ENCODE results near the gene PLEKHA5.
A peak's percentile ranks its signal among the peaks of the same experiment; 100 is the strongest.

The PLEKHA5 gene

GRCh38 chr12:19244312-19244711 is 114.8 kb downstream of the PLEKHA5 start:
- H3K27ac ChIP-seq (ENCODE audit: low read depth, low read length): no peak overlapping the region
- no peak overlapping the region for H3K9ac ChIP-seq (ENCODE audit: low read length)
- no peaks in the 10 kb centered on the region for H3K36me3 ChIP-seq (ENCODE audit: control insufficient read depth, insufficient read depth, low read length)
- 0 out of 2 replicates have a peak, but pooled peaks cover 6% of the 10 kb centered on the region for H3K4me1 ChIP-seq (ENCODE audit: control insufficient read depth, insufficient read depth, low read length)
- no peaks in the 10 kb centered on the region for H3K27me3 ChIP-seq (ENCODE audit: control insufficient read depth, insufficient read depth, low read length)
- H3K9me3 ChIP-seq (ENCODE audit: control insufficient read depth, insufficient read depth, low read depth, low read length): no peaks in the 10 kb centered on the region
- no peak overlapping the region for H3K4me3 ChIP-seq (ENCODE audit: low read depth, low read length)

GRCh38 chr12:19245106-19245505 is 115.6 kb downstream of the PLEKHA5 start:
- Histone ChIP-seq H3K9me3 (ENCODE audit: control insufficient read depth, insufficient read depth, low read depth, low read length) (no peaks in the 10 kb centered on the region), H3K4me3 (ENCODE audit: low read depth, low read length) (no peak overlapping the region), H3K36me3 (ENCODE audit: control insufficient read depth, insufficient read depth, low read length) (no peaks in the 10 kb centered on the region), H3K9ac (ENCODE audit: low read length) (no peak overlapping the region), H3K27ac (ENCODE audit: low read depth, low read length) (no peak overlapping the region), H3K4me1 (ENCODE audit: control insufficient read depth, insufficient read depth, low read length) (0 out of 2 replicates have a peak, but pooled peaks cover 6% of the 10 kb centered on the region), H3K27me3 (ENCODE audit: control insufficient read depth, insufficient read depth, low read length) (no peaks in the 10 kb centered on the region)

- Histone ChIP-seq H3K27ac (ENCODE audit: low read depth, low read length) (no peak overlapping the region), H3K9ac (ENCODE audit: low read length) (no peak overlapping the region), H3K4me1 (ENCODE audit: control insufficient read depth, insufficient read depth, low read length) (0 out of 2 replicates have a peak, but pooled peaks cover 6% of the 10 kb centered on the region), H3K9me3 (ENCODE audit: control insufficient read depth, insufficient read depth, low read depth, low read length) (no peaks in the 10 kb centered on the region), H3K4me3 (ENCODE audit: low read depth, low read length) (no peak overlapping the region), H3K27me3 (ENCODE audit: control insufficient read depth, insufficient read depth, low read length) (no peaks in the 10 kb centered on the region), H3K36me3 (ENCODE audit: control insufficient read depth, insufficient read depth, low read length) (no peaks in the 10 kb centered on the region)
Observed at GRCh38 chr12:19245666-19246065, 116.1 kb downstream of the PLEKHA5 start.

- no peak overlapping the region for H3K9ac ChIP-seq (ENCODE audit: low read length)
Observed at GRCh38 chr12:19246933-19247332, 117.4 kb downstream of the PLEKHA5 start.

GRCh38 chr12:19248929-19249602 is 119.5 kb downstream of the PLEKHA5 start:
- Histone ChIP-seq H3K4me3 (ENCODE audit: low read depth, low read length) (no peak overlapping the region), H3K9me3 (ENCODE audit: control insufficient read depth, insufficient read depth, low read depth, low read length) (no peaks in the 10 kb centered on the region), H3K4me1 (ENCODE audit: control insufficient read depth, insufficient read depth, low read length) (no peaks in the 10 kb centered on the region), H3K9ac (ENCODE audit: low read length) (no peak overlapping the region), H3K36me3 (ENCODE audit: control insufficient read depth, insufficient read depth, low read length) (no peaks in the 10 kb centered on the region), H3K27me3 (ENCODE audit: control insufficient read depth, insufficient read depth, low read length) (no peaks in the 10 kb centered on the region), H3K27ac (ENCODE audit: low read depth, low read length) (no peak overlapping the region)

More at GRCh38 chr12:19246933-19247332, 117.4 kb downstream of the PLEKHA5 start:
- H3K27me3 ChIP-seq (ENCODE audit: control insufficient read depth, insufficient read depth, low read length): no peaks in the 10 kb centered on the region
- 0 out of 2 replicates have a peak, but pooled peaks cover 6% of the 10 kb centered on the region for H3K4me1 ChIP-seq (ENCODE audit: control insufficient read depth, insufficient read depth, low read length)
- no peak overlapping the region for H3K27ac ChIP-seq (ENCODE audit: low read depth, low read length)
- no peaks in the 10 kb centered on the region for H3K36me3 ChIP-seq (ENCODE audit: control insufficient read depth, insufficient read depth, low read length)
- no peaks in the 10 kb centered on the region for H3K9me3 ChIP-seq (ENCODE audit: control insufficient read depth, insufficient read depth, low read depth, low read length)
- H3K4me3 ChIP-seq (ENCODE audit: low read depth, low read length): no peak overlapping the region

- Histone ChIP-seq H3K4me3 (ENCODE audit: low read depth, low read length) (no peak overlapping the region), H3K9me3 (ENCODE audit: control insufficient read depth, insufficient read depth, low read depth, low read length) (no peaks in the 10 kb centered on the region), H3K27me3 (ENCODE audit: control insufficient read depth, insufficient read depth, low read length) (no peaks in the 10 kb centered on the region), H3K27ac (ENCODE audit: low read depth, low read length) (no peak overlapping the region), H3K36me3 (ENCODE audit: control insufficient read depth, insufficient read depth, low read length) (peaks cover 7% of the 10 kb centered on the region; the same call in 1 of the 2 replicates), H3K9ac (ENCODE audit: low read length) (no peak overlapping the region), H3K4me1 (ENCODE audit: control insufficient read depth, insufficient read depth, low read length) (no peaks in the 10 kb centered on the region)
Observed at GRCh38 chr12:19251481-19252132, 122.1 kb downstream of the PLEKHA5 start.

- Histone ChIP-seq H3K27me3 (ENCODE audit: control insufficient read depth, insufficient read depth, low read length) (no peaks in the 10 kb centered on the region), H3K9ac (ENCODE audit: low read length) (no peak overlapping the region), H3K9me3 (ENCODE audit: control insufficient read depth, insufficient read depth, low read depth, low read length) (no peaks in the 10 kb centered on the region), H3K36me3 (ENCODE audit: control insufficient read depth, insufficient read depth, low read length) (peaks cover 30% of the 10 kb centered on the region), H3K4me1 (ENCODE audit: control insufficient read depth, insufficient read depth, low read length) (peaks cover 11% of the 10 kb centered on the region; the same call in 1 of the 2 replicates), H3K4me3 (ENCODE audit: low read depth, low read length) (no peak overlapping the region), H3K27ac (ENCODE audit: low read depth, low read length) (no peak overlapping the region)
Observed at GRCh38 chr12:19260135-19260534, 130.6 kb downstream of the PLEKHA5 start.

- no peaks in the 10 kb centered on the region for H3K27me3 ChIP-seq (ENCODE audit: control insufficient read depth, insufficient read depth, low read length)
- peaks cover 34% of the 10 kb centered on the region for H3K36me3 ChIP-seq (ENCODE audit: control insufficient read depth, insufficient read depth, low read length)
- H3K4me1 ChIP-seq (ENCODE audit: control insufficient read depth, insufficient read depth, low read length): peaks cover 11% of the 10 kb centered on the region; the same call in 1 of the 2 replicates
- no peak overlapping the region for H3K27ac ChIP-seq (ENCODE audit: low read depth, low read length)
- no peak overlapping the region for H3K9ac ChIP-seq (ENCODE audit: low read length)
- H3K4me3 ChIP-seq (ENCODE audit: low read depth, low read length): no peak overlapping the region
- H3K9me3 ChIP-seq (ENCODE audit: control insufficient read depth, insufficient read depth, low read depth, low read length): no peaks in the 10 kb centered on the region
Observed at GRCh38 chr12:19261773-19262172, 132.2 kb downstream of the PLEKHA5 start.

- no peak overlapping the region for H3K4me3 ChIP-seq (ENCODE audit: low read depth, low read length)
- peak overlapping the region; percentile 27; the same call in 1 of the 2 replicates for H3K27ac ChIP-seq (ENCODE audit: low read depth, low read length)
- H3K36me3 ChIP-seq (ENCODE audit: control insufficient read depth, insufficient read depth, low read length): peaks cover 38% of the 10 kb centered on the region
- H3K27me3 ChIP-seq (ENCODE audit: control insufficient read depth, insufficient read depth, low read length): no peaks in the 10 kb centered on the region
- H3K4me1 ChIP-seq (ENCODE audit: control insufficient read depth, insufficient read depth, low read length): peaks cover 11% of the 10 kb centered on the region; the same call in 1 of the 2 replicates
- H3K9ac ChIP-seq (ENCODE audit: low read length): no peak overlapping the region
- H3K9me3 ChIP-seq (ENCODE audit: control insufficient read depth, insufficient read depth, low read depth, low read length): no peaks in the 10 kb centered on the region
Observed at GRCh38 chr12:19263672-19264071, 134.1 kb downstream of the PLEKHA5 start.

GRCh38 chr12:19273482-19274330 is 144.2 kb downstream of the PLEKHA5 start:
- Histone ChIP-seq H3K36me3 (ENCODE audit: control insufficient read depth, insufficient read depth, low read length) (peaks cover 56% of the 10 kb centered on the region), H3K4me3 (ENCODE audit: low read depth, low read length) (no peak overlapping the region), H3K4me1 (ENCODE audit: control insufficient read depth, insufficient read depth, low read length) (no peaks in the 10 kb centered on the region), H3K27ac (ENCODE audit: low read depth, low read length) (0 out of 2 replicates have a peak overlapping the region, but pooled peaks have one; percentile 16), H3K9ac (ENCODE audit: low read length) (no peak overlapping the region), H3K9me3 (ENCODE audit: control insufficient read depth, insufficient read depth, low read depth, low read length) (no peaks in the 10 kb centered on the region), H3K27me3 (ENCODE audit: control insufficient read depth, insufficient read depth, low read length) (no peaks in the 10 kb centered on the region)
